IMR-90 (cell line): Measurements from ENCODE around the gene LARP7. TPM values are rescaled to one million over a fixed set of nuclear protein-coding genes. Genes with fewer than 3 reads are reported as not detected.

Source experiments
- ATAC-seq: fragments of 200-7000 bp; cut with Tn5 transposase; 2 replicates; pipeline ENCODE4 v1.9.1; 2020; ENCODE audit warnings: low read depth, mild to moderate bottlenecking, moderate library complexity
- BruUV-seq: library from RNA; stranded (reverse); fragments of 400-500 nt; replicated peaks from 2 replicates; lab custom pipeline; 2021; lab: Mats Ljungman, UMichigan
- CTCF ChIA-PET: fragments of 300-600 bp; formaldehyde crosslinking; extraction: SDS; loops from one replicate; lab custom pipeline; 2021; ENCODE audit warnings: antibody characterized with exemption; lab: Yijun Ruan, JAX
- POLR2A ChIA-PET: fragments of 300-600 bp; sonication (Branson Sonifier 250); formaldehyde crosslinking; loops from one replicate; lab custom pipeline; 2022; ENCODE audit warnings: antibody characterized with exemption; ENCODE audit not compliant: unreplicated experiment; lab: Charles Lee
- DNase-seq: peaks from one replicate; pipeline ENCODE4 v3.0.0; 2013
- H2AFZ ChIP-seq: replicated peaks from 2 replicates; pipeline ENCODE3; 2013; ENCODE audit warnings: low read length, mild to moderate bottlenecking; ENCODE audit not compliant: poor library complexity
- H2AK5ac ChIP-seq: 2 replicates; pipeline ENCODE4 v1.6.1; 2013; ENCODE audit warnings: low read depth, low read length, inconsistent platforms
- H2AK9ac ChIP-seq: replicated peaks from 2 replicates; pipeline ENCODE3; 2013; ENCODE audit warnings: mild to moderate bottlenecking, low read depth, low read length, moderate library complexity; ENCODE audit not compliant: poor library complexity
- H2BK120ac ChIP-seq: 2 replicates; pipeline ENCODE4 v1.6.1; 2013; ENCODE audit warnings: low read depth, low read length, inconsistent platforms
- H2BK15ac ChIP-seq: 3 replicates; pipeline ENCODE4 v1.6.1; 2013; ENCODE audit warnings: low read depth, low read length, inconsistent platforms
- H2BK20ac ChIP-seq: 2 replicates; pipeline ENCODE4 v1.6.1; 2013; ENCODE audit warnings: low read depth, mild to moderate bottlenecking, inconsistent platforms, low read length, moderate library complexity
- H2BK5ac ChIP-seq: 2 replicates; pipeline ENCODE4 v1.6.1; 2013; ENCODE audit warnings: mild to moderate bottlenecking, low read depth, low read length, inconsistent platforms; ENCODE audit not compliant: poor library complexity, severe bottlenecking
- H3K14ac ChIP-seq: replicated peaks from 2 replicates; pipeline ENCODE4 v1.6.1; 2013; ENCODE audit warnings: low read depth, low read length, inconsistent platforms
- H3K18ac ChIP-seq: 2 replicates; pipeline ENCODE4 v1.6.1; 2013; ENCODE audit warnings: low read depth, low read length, control low read depth
- H3K23ac ChIP-seq: 2 replicates; pipeline ENCODE4 v1.6.1; 2013; ENCODE audit warnings: low read depth, low read length, inconsistent platforms
- H3K27ac ChIP-seq: 2 replicates; pipeline ENCODE4 v1.5.1; 2013; ENCODE audit warnings: mild to moderate bottlenecking, control low read depth, low read length; ENCODE audit not compliant: insufficient read depth
- H3K27me3 ChIP-seq: 2 replicates; pipeline ENCODE4 v1.6.1; 2013; ENCODE audit warnings: low read length; ENCODE audit not compliant: control insufficient read depth, insufficient read depth
- H3K36me3 ChIP-seq: 2 replicates; pipeline ENCODE4 v1.6.1; 2013; ENCODE audit warnings: low read length, mixed read lengths; ENCODE audit not compliant: control insufficient read depth, insufficient read depth
- H3K4ac ChIP-seq: 2 replicates; pipeline ENCODE4 v1.6.1; 2013; ENCODE audit warnings: low read depth, low read length, inconsistent platforms
- H3K4me1 ChIP-seq: 2 replicates; pipeline ENCODE4 v1.6.1; 2013; ENCODE audit warnings: low read length, mixed read lengths; ENCODE audit not compliant: control insufficient read depth, insufficient read depth
- H3K4me2 ChIP-seq: 2 replicates; pipeline ENCODE4 v1.6.1; 2013; ENCODE audit warnings: low read depth, mild to moderate bottlenecking, control low read depth, low read length, moderate library complexity
- H3K4me3 ChIP-seq: 2 replicates; pipeline ENCODE4 v1.5.1; 2013; ENCODE audit warnings: low read depth, mild to moderate bottlenecking, control low read depth, low read length, moderate library complexity; ENCODE audit not compliant: insufficient read depth
- H3K56ac ChIP-seq: 2 replicates; pipeline ENCODE4 v1.6.1; 2013; ENCODE audit warnings: low read length, inconsistent platforms; ENCODE audit not compliant: insufficient read depth; ENCODE audit errors: extremely low read depth
- H3K79me1 ChIP-seq, 2 experiments: 2 replicates each; pipeline ENCODE4 v1.6.1; 2013; ENCODE audit warnings: low read length in 2 of 2, inconsistent platforms in 1 of 2, low read depth in 1 of 2
- H3K9ac ChIP-seq: 2 replicates; pipeline ENCODE4 v1.6.1; 2013; ENCODE audit warnings: low read depth, low read length, control low read depth
- H3K9me1 ChIP-seq: 2 replicates; pipeline ENCODE4 v1.6.1; 2013; ENCODE audit warnings: low read length, inconsistent platforms; ENCODE audit not compliant: insufficient read depth
- H3K9me3 ChIP-seq: 2 replicates; pipeline ENCODE4 v1.6.1; 2013; ENCODE audit warnings: low read length; ENCODE audit not compliant: control insufficient read depth, insufficient read depth
- H4K20me1 ChIP-seq: 2 replicates; pipeline ENCODE4 v1.6.1; 2013; ENCODE audit warnings: low read length, inconsistent platforms; ENCODE audit not compliant: insufficient read depth
- H4K5ac ChIP-seq: 2 replicates; pipeline ENCODE4 v1.6.1; 2013; ENCODE audit warnings: mild to moderate bottlenecking, low read depth, low read length, control low read depth
- H4K8ac ChIP-seq, 2 experiments: 2 replicates each; pipeline ENCODE4 v1.6.1; 2013; ENCODE audit warnings: low read depth in 2 of 2, low read length in 2 of 2, control low read depth in 1 of 2, inconsistent platforms in 1 of 2
- H4K91ac ChIP-seq: 2 replicates; pipeline ENCODE4 v1.6.1; 2013; ENCODE audit warnings: low read depth, low read length, inconsistent platforms; ENCODE audit not compliant: insufficient read depth
- FOS ChIP-seq: fragments of 150-350 bp; IDR thresholded peaks from 2 replicates; pipeline ENCODE4 v1.6.1; 2016; ENCODE audit warnings: low read depth, low read length
- POLR2A ChIP-seq: IDR thresholded peaks from 2 replicates; pipeline ENCODE4 v1.6.1; 2012; ENCODE audit warnings: mild to moderate bottlenecking, low read depth, low read length
- RFX5 ChIP-seq: IDR thresholded peaks from 2 replicates; pipeline ENCODE4 v1.8.0; 2012; ENCODE audit warnings: low read depth, mild to moderate bottlenecking, low read length, moderate library complexity
- WGBS, 2 experiments: methylation state at CpG; one replicate each; pipeline versions ENCODE4 v1.1.5 to v1.1.7; 2013; ENCODE audit warnings: missing lambda C conversion rate in 2 of 2; ENCODE audit not compliant: insufficient read length in 1 of 2; ENCODE audit errors: extremely low coverage in 2 of 2; 5-methylcytosine and 5-hydroxymethylcytosine counted together
- dilution Hi-C: fragments of 300-500 bp; cut with HindIII; formaldehyde crosslinking; loops from one replicate; pipeline ENCODE4 v1.14.3; 2018; ENCODE audit warnings: low sequenced_read_pairs; ENCODE audit not compliant: unreplicated experiment
- in situ Hi-C: fragments of 300-500 bp; cut with MboI; formaldehyde crosslinking; loops from 3 replicates; pipeline ENCODE4 v1.14.3; 2019; ENCODE audit warnings: low sequenced_read_pairs, inconsistent platforms, mixed read lengths
- intact Hi-C: fragments of 100-400 bp; cut with micrococcal nuclease; formaldehyde crosslinking; loops from 2 replicates; pipeline ENCODE4 v1.10.0; 2022
- polyA plus RNA-seq, 3 experiments: library from polyadenylated mRNA; depleted of rRNA; stranded (reverse); fragments of >200 nt; gene quantifications; 2 replicates each; pipeline ENCODE4 v1.2.3, GENCODE V29; 2012; ENCODE audit warnings: low replicate concordance in 1 of 3
- total RNA-seq: library from RNA; depleted of rRNA; stranded (reverse); fragments of >200 nt; gene quantifications from 2 replicates; pipeline ENCODE4 v1.2.3, GENCODE V29; 2012
- TF ChIP-seq, protein P1 (sequence below): conservative IDR thresholded peaks from 2 replicates; pipeline ENCODE4 v1.5.1; 2012; ENCODE audit warnings: mild to moderate bottlenecking, low read depth, low read length, improper control_type of control experiment
- TF ChIP-seq, protein P2 (sequence below): fragments of 150-350 bp; IDR thresholded peaks from 2 replicates; pipeline ENCODE4 v1.6.1; 2017; ENCODE audit warnings: mild to moderate bottlenecking, antibody characterized with exemption, low read length, low read depth

Gene LARP7
- total and polyA plus RNA-seq, 2 of the 4 experiments (the other 2 are of a cell fraction) = 5.9 to 15.3 TPM

DNA sequence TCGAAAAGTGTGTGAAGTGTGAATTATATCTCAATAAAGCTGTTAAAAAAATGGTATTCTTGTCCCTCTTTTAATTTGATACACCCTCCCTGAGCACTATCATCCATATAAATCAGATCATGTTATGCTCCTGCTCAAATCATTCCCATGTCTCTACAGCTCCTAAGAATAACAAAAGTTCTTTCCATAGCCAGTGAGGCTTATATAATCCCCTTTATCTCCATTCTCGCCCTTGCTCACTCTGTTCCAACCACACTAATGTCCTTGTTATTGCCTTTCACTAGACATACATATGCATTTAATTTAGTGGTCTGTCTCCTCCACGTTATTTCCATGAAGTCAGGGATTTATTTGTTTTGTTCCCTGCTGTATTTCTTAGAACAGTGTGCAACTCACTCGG lies 10.7 kb upstream of the LARP7 start:
- ATAC-seq = no peak
- H4K91ac ChIP-seq = no peak overlapping the region
- no peak overlapping the region for H2AFZ ChIP-seq
- no peak overlapping the region for H4K8ac ChIP-seq
- no peak overlapping the region for H2AK9ac ChIP-seq
- no peaks in the 10 kb centered on the region for H3K4me1 ChIP-seq
- H3K9ac ChIP-seq = no peak overlapping the region
- no peak overlapping the region for H3K4me2 ChIP-seq
- intact Hi-C loops = no loop called here
- no TSS peak for BruUV-seq
- H3K18ac ChIP-seq = no peak overlapping the region
- WGBS, 2 experiments = no CpG with 5 or more reads among the region's 4 CpGs
- H3K36me3 ChIP-seq = no peaks in the 10 kb centered on the region
- CTCF ChIA-PET = no interaction called here
- no peaks in the 10 kb centered on the region for H3K9me3 ChIP-seq
- H3K27ac ChIP-seq = no peak overlapping the region
- no peaks in the 10 kb centered on the region for H4K20me1 ChIP-seq
- dilution Hi-C loops = no loop called here
- no peaks in the 10 kb centered on the region for H3K79me1 ChIP-seq
- no peak overlapping the region for H3K56ac ChIP-seq
- no peak overlapping the region for H2BK20ac ChIP-seq
- H3K9me1 ChIP-seq = no peaks in the 10 kb centered on the region
- no peak overlapping the region for H2AK5ac ChIP-seq
- TF ChIP-seq, protein P1, sequence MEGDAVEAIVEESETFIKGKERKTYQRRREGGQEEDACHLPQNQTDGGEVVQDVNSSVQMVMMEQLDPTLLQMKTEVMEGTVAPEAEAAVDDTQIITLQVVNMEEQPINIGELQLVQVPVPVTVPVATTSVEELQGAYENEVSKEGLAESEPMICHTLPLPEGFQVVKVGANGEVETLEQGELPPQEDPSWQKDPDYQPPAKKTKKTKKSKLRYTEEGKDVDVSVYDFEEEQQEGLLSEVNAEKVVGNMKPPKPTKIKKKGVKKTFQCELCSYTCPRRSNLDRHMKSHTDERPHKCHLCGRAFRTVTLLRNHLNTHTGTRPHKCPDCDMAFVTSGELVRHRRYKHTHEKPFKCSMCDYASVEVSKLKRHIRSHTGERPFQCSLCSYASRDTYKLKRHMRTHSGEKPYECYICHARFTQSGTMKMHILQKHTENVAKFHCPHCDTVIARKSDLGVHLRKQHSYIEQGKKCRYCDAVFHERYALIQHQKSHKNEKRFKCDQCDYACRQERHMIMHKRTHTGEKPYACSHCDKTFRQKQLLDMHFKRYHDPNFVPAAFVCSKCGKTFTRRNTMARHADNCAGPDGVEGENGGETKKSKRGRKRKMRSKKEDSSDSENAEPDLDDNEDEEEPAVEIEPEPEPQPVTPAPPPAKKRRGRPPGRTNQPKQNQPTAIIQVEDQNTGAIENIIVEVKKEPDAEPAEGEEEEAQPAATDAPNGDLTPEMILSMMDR = no peak
- no peak for TF ChIP-seq FOS
- TF ChIP-seq, protein P2, sequence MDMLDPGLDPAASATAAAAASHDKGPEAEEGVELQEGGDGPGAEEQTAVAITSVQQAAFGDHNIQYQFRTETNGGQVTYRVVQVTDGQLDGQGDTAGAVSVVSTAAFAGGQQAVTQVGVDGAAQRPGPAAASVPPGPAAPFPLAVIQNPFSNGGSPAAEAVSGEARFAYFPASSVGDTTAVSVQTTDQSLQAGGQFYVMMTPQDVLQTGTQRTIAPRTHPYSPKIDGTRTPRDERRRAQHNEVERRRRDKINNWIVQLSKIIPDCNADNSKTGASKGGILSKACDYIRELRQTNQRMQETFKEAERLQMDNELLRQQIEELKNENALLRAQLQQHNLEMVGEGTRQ = no peak
- no peak for TF ChIP-seq POLR2A
- no peak for TF ChIP-seq RFX5
- H3K4me3 ChIP-seq = no peak overlapping the region
- in situ Hi-C loops = loop anchor here (25.0 kb wide), 1 partner anchor 311 kb away; no protein-coding TSS in a partner anchor
- H3K4ac ChIP-seq = no peak overlapping the region
- POLR2A ChIA-PET = no interaction called here
- H3K27me3 ChIP-seq = no peaks in the 10 kb centered on the region
- H2BK120ac ChIP-seq = no peak overlapping the region
- no peak for DNase-seq
- H3K23ac ChIP-seq = no peak overlapping the region
- no peak overlapping the region for H2BK5ac ChIP-seq
- H3K14ac ChIP-seq = no peak overlapping the region
- no peak overlapping the region for H2BK15ac ChIP-seq
- no peak overlapping the region for H4K5ac ChIP-seq
